CD4-positive, alpha-beta T cell treated with Interleukin-17A for 4 hours (primary cell): ENCODE results near the gene CHFR.
"Not testable (repeated sequence)": the region's sequence is repeated elsewhere in the genome, so short reads cannot be mapped to it uniquely, and the experiment has no call there.

ENCODE experiments used
- DNase-seq: peaks from one replicate; pipeline ENCODE4 v3.0.0-alpha.2; 2020; ENCODE audit warnings: mixed read lengths

The CHFR gene

GRCh38 chr12:132874175-132874574, 13.2 kb downstream of the CHFR start:
- no peak for DNase-seq

GRCh38 chr12:132873724-132874123, 13.7 kb downstream of the CHFR start:
- no peak for DNase-seq

GRCh38 chr12:132872975-132873421, 14.4 kb downstream of the CHFR start:
- peak; percentile 43 for DNase-seq

- peak; percentile 29 for DNase-seq
Measured at GRCh38 chr12:132872073-132872855, 15.1 kb downstream of the CHFR start.

- no peak for DNase-seq
Measured at GRCh38 chr12:132869551-132869950, 17.9 kb downstream of the CHFR start.

GRCh38 chr12:132866251-132866828, 21.1 kb downstream of the CHFR start:
- DNase-seq = no peak

- no peak for DNase-seq
Measured at GRCh38 chr12:132861558-132861957, 25.8 kb downstream of the CHFR start.

GRCh38 chr12:132858718-132859266, 28.6 kb downstream of the CHFR start:
- DNase-seq = no peak

- not testable (repeated sequence) for DNase-seq
Measured at GRCh38 chr12:132857019-132857418, 30.4 kb downstream of the CHFR start.

GRCh38 chr12:132856581-132856980, 30.8 kb downstream of the CHFR start:
- no peak for DNase-seq

- DNase-seq = not testable (repeated sequence)
Measured at GRCh38 chr12:132855211-132855610, 32.2 kb downstream of the CHFR start.

- DNase-seq = no peak
Measured at GRCh38 chr12:132853285-132854092, 33.9 kb downstream of the CHFR start.

- DNase-seq = no peak
Measured at GRCh38 chr12:132852496-132852895, 34.9 kb downstream of the CHFR start.

- DNase-seq = no peak
Measured at GRCh38 chr12:132851465-132851864, 35.9 kb downstream of the CHFR start.

GRCh38 chr12:132850291-132850690, 37.1 kb downstream of the CHFR start:
- DNase-seq = no peak

GRCh38 chr12:132848521-132848920, 38.9 kb downstream of the CHFR start:
- DNase-seq = no peak

- DNase-seq = peak; percentile 48
Measured at GRCh38 chr12:132847363-132848356, 39.7 kb downstream of the CHFR start.

- not testable (repeated sequence) for DNase-seq
Measured at GRCh38 chr12:132844681-132845080, 42.7 kb downstream of the CHFR start.

GRCh38 chr12:132842449-132843045, 44.9 kb downstream of the CHFR start:
- no peak for DNase-seq

- DNase-seq = no peak
Measured at GRCh38 chr12:132841151-132841550, 46.3 kb downstream of the CHFR start.

- DNase-seq = no peak
Measured at GRCh38 chr12:132840536-132840935, 46.9 kb downstream of the CHFR start.
